Liver (tissue), 3 donors: Measurements from ENCODE around the gene RASSF1.

Experiments
- ATF3 ChIP-seq: IDR thresholded peaks from 2 replicates; pipeline ENCODE4 v1.6.1; 2016; ENCODE audit warnings: antibody characterized with exemption
- CTCF ChIP-seq: fragments of 150-350 bp; IDR thresholded peaks from 2 replicates; pipeline ENCODE4 v1.5.1; 2017; ENCODE audit warnings: improper control_type of control experiment, low read depth, low read length; ENCODE audit not compliant: missing input control
- GABPA ChIP-seq, 2 donors: IDR thresholded peaks in 1 of 2; conservative IDR thresholded peaks in 1 of 2; 2 replicates each; pipeline ENCODE4 v1.6.1; 2016; ENCODE audit warnings: antibody characterized with exemption in 2 of 2, mild to moderate bottlenecking in 1 of 2, moderate library complexity in 1 of 2
- JUND ChIP-seq, 2 donors: IDR thresholded peaks; 2 replicates each; pipeline ENCODE4 v1.6.1; 2016; ENCODE audit warnings: antibody characterized with exemption in 2 of 2
- MAX ChIP-seq: IDR thresholded peaks from 2 replicates; pipeline ENCODE4 v1.6.1; 2016; ENCODE audit warnings: antibody characterized with exemption
- RAD21 ChIP-seq, 2 donors: IDR thresholded peaks; 2 replicates each; pipeline ENCODE4 v1.6.1; 2016; ENCODE audit warnings: antibody characterized with exemption in 2 of 2, mild to moderate bottlenecking in 2 of 2
- REST ChIP-seq: IDR thresholded peaks from 2 replicates; pipeline ENCODE4 v1.6.1; 2016; ENCODE audit warnings: antibody characterized with exemption, mild to moderate bottlenecking
- SP1 ChIP-seq: IDR thresholded peaks from 2 replicates; pipeline ENCODE4 v1.6.1; 2018; ENCODE audit warnings: antibody characterized with exemption, mild to moderate bottlenecking
- TAF1 ChIP-seq: conservative IDR thresholded peaks from 2 replicates; pipeline ENCODE4 v1.6.1; 2016; ENCODE audit warnings: antibody characterized with exemption, mild to moderate bottlenecking
- YY1 ChIP-seq: IDR thresholded peaks from 2 replicates; pipeline ENCODE4 v1.6.1; 2016; ENCODE audit warnings: antibody characterized with exemption, mild to moderate bottlenecking
- donor health status: healthy.
- donor health status: healthy.

- TF ChIP-seq CTCF = no peak
- no peak for TF ChIP-seq SP1
- no peak for TF ChIP-seq TAF1
- no peak for TF ChIP-seq RAD21 (IDR thresholded peaks at IDR 0.05)
- TF ChIP-seq GABPA (IDR thresholded peaks at IDR 0.05 in 1 of 2, conservative IDR thresholded peaks at IDR 0.05 in 1 of 2) = no peak
- no peak for TF ChIP-seq REST
- no peak for TF ChIP-seq MAX
- no peak for TF ChIP-seq YY1
- no peak for TF ChIP-seq JUND (IDR thresholded peaks at IDR 0.05)
- TF ChIP-seq ATF3 = no peak
These were observed 23.3 kb downstream of the RASSF1 start for GRCh38 chr3:50317300-50317699.
